ENCODE measurements around the gene NPAS4.

The NPAS4 gene

GRCh38 chr11:66473608-66474515 is 53.0 kb downstream of the NPAS4 start:
- H3K9me3 Mint-ChIP-seq (ENCODE audit: low read depth) = no peaks in the 10 kb centered on the region
- no peak overlapping the region for H3K4me3 Mint-ChIP-seq
- peaks cover 2% of the 10 kb centered on the region for H3K4me1 Mint-ChIP-seq (ENCODE audit: low read depth)
- no peaks in the 10 kb centered on the region for H3K36me3 Mint-ChIP-seq
- no peak overlapping the region for H3K27ac Mint-ChIP-seq
- H3K27me3 Mint-ChIP-seq = no peaks in the 10 kb centered on the region

- H3K9me3 Mint-ChIP-seq (ENCODE audit: low read depth) = no peaks in the 10 kb centered on the region
- H3K36me3 Mint-ChIP-seq = no peaks in the 10 kb centered on the region
- no peak overlapping the region for H3K27ac Mint-ChIP-seq
- no peaks in the 10 kb centered on the region for H3K27me3 Mint-ChIP-seq
- peaks cover 7% of the 10 kb centered on the region for H3K4me1 Mint-ChIP-seq (ENCODE audit: low read depth)
- no peak overlapping the region for H3K4me3 Mint-ChIP-seq
Measured at GRCh38 chr11:66475349-66476172, 54.7 kb downstream of the NPAS4 start.
